ENCODE measurements around the gene DPP7. TPM values are rescaled to one million over a fixed set of nuclear protein-coding genes. Genes with fewer than 3 reads are reported as not detected.

Gene DPP7
- 67.5 to 115 TPM (median 108 TPM) in 5 replicates for total RNA-seq (2022; extraction: Qiagen RNA extraction)

GRCh38 chr9:137114613-137115393 lies at the start of gene DPP7:
Gene DPP7 (minus strand): TSS chr9:137114733. CDS start chr9:137114713, 20 bp downstream.

GRCh38 chr9:137138722-137139467 lies 24.4 kb upstream of the DPP7 start, which contains the start of gene GRIN1:
Gene GRIN1 (plus strand): TSS chr9:137139154. CDS start chr9:137139487, 333 bp downstream.

GRCh38 chr9:137086531-137087408 lies 27.8 kb downstream of the DPP7 start, which contains the start of gene MAN1B1:
Gene MAN1B1 (plus strand): TSS chr9:137086985. CDS start chr9:137087000, 15 bp downstream.

GRCh38 chr9:137077010-137077747 lies 37.4 kb downstream of the DPP7 start, which contains the start of gene UAP1L1:
Gene UAP1L1 (plus strand): TSS chr9:137077517. CDS start chr9:137077533, 16 bp downstream.

GRCh38 chr9:137070201-137070905 lies 44.2 kb downstream of the DPP7 start, which contains the start of gene SAPCD2:
Gene SAPCD2 (minus strand): TSS chr9:137070557. CDS start chr9:137070460, 97 bp downstream.

Other genes starting within 250 kb of the DPP7 start
- 486 to 542 TPM (median 487 TPM) in 5 replicates for gene EDF1, start 248.4 kb downstream of the DPP7 start, total RNA-seq (2022; extraction: Qiagen RNA extraction)
- gene TRAF2, start 228.2 kb downstream of the DPP7 start, total RNA-seq (2022; extraction: Qiagen RNA extraction): 34.2 to 59.3 TPM (median 51.5 TPM) in 5 replicates
- 57.0 to 103 TPM (median 97.7 TPM) in 5 replicates for gene FBXW5, start 170.0 kb downstream of the DPP7 start, total RNA-seq (2022; extraction: Qiagen RNA extraction)
- 0.42 to 1.4 TPM (median 1.0 TPM) in 5 replicates for gene C8G, start 169.5 kb downstream of the DPP7 start, total RNA-seq (2022; extraction: Qiagen RNA extraction)
- 0.48 to 1.6 TPM (median 1.3 TPM) in 5 replicates for gene LCN12, start 162.5 kb downstream of the DPP7 start, total RNA-seq (2022; extraction: Qiagen RNA extraction)
- gene PTGDS, start 137.2 kb downstream of the DPP7 start, total RNA-seq (2022; extraction: Qiagen RNA extraction): 0.28 to 1.4 TPM (median 0.77 TPM) in 5 replicates
- gene LCNL1, start 131.7 kb downstream of the DPP7 start, total RNA-seq (2022; extraction: Qiagen RNA extraction): 0.03 to 0.31 TPM (median 0.18 TPM) in 5 replicates
- 43.1 to 70.9 TPM (median 62.8 TPM) in 5 replicates for gene PAXX, start 122.3 kb downstream of the DPP7 start, total RNA-seq (2022; extraction: Qiagen RNA extraction)
- gene CLIC3, start 118.2 kb downstream of the DPP7 start, total RNA-seq (2022; extraction: Qiagen RNA extraction): 3.3 to 6.7 TPM (median 5.0 TPM) in 5 replicates
- 12.4 to 27.7 TPM (median 24.8 TPM) in 5 replicates for gene ABCA2, start 86.5 kb downstream of the DPP7 start, total RNA-seq (2022; extraction: Qiagen RNA extraction)
- 0.04 to 0.10 TPM (median 0.05 TPM) in 4 of 5 replicates, not detected in the other for gene FUT7, start 82.6 kb downstream of the DPP7 start, total RNA-seq (2022; extraction: Qiagen RNA extraction)
- 34.4 to 84.3 TPM (median 78.9 TPM) in 5 replicates for gene NPDC1, start 68.6 kb downstream of the DPP7 start, total RNA-seq (2022; extraction: Qiagen RNA extraction)
- gene ENTPD2, start 60.7 kb downstream of the DPP7 start, total RNA-seq (2022; extraction: Qiagen RNA extraction): 3.1 to 6.4 TPM (median 5.4 TPM) in 5 replicates
- gene SAPCD2, start 44.2 kb downstream of the DPP7 start, total RNA-seq (2022; extraction: Qiagen RNA extraction): 13.4 to 23.9 TPM (median 21.4 TPM) in 5 replicates
- 8.1 to 15.8 TPM (median 11.1 TPM) in 5 replicates for gene UAP1L1, start 37.2 kb downstream of the DPP7 start, total RNA-seq (2022; extraction: Qiagen RNA extraction)
- 36.8 to 53.3 TPM (median 51.6 TPM) in 5 replicates for gene MAN1B1, start 27.7 kb downstream of the DPP7 start, total RNA-seq (2022; extraction: Qiagen RNA extraction)
- 0.16 to 0.41 TPM (median 0.32 TPM) in 5 replicates for gene GRIN1, start 24.4 kb upstream of the DPP7 start, total RNA-seq (2022; extraction: Qiagen RNA extraction)
- gene LRRC26, start 55.3 kb upstream of the DPP7 start, total RNA-seq (2022; extraction: Qiagen RNA extraction): 0.19 to 1.5 TPM (median 0.77 TPM) in 5 replicates
- not detected in 5 replicates for gene TMEM210, start 57.3 kb upstream of the DPP7 start, total RNA-seq (2022; extraction: Qiagen RNA extraction)
- gene ANAPC2, start 73.8 kb upstream of the DPP7 start, total RNA-seq (2022; extraction: Qiagen RNA extraction): 20.3 to 35.3 TPM (median 31.4 TPM) in 5 replicates
- gene SSNA1, start 73.9 kb upstream of the DPP7 start, total RNA-seq (2022; extraction: Qiagen RNA extraction): 99.1 to 134 TPM (median 125 TPM) in 5 replicates
- gene TPRN, start 86.0 kb upstream of the DPP7 start, total RNA-seq (2022; extraction: Qiagen RNA extraction): 6.4 to 11.2 TPM (median 10.5 TPM) in 5 replicates
- 34.6 to 42.9 TPM (median 39.6 TPM) in 5 replicates for gene TMEM203, start 90.9 kb upstream of the DPP7 start, total RNA-seq (2022; extraction: Qiagen RNA extraction)
- 8.1 to 18.5 TPM (median 15.8 TPM) in 5 replicates for gene NDOR1, start 91.0 kb upstream of the DPP7 start, total RNA-seq (2022; extraction: Qiagen RNA extraction)
- gene RNF208, start 107.5 kb upstream of the DPP7 start, total RNA-seq (2022; extraction: Qiagen RNA extraction): 1.2 to 2.2 TPM (median 2.0 TPM) in 5 replicates
- gene CYSRT1, start 110.4 kb upstream of the DPP7 start, total RNA-seq (2022; extraction: Qiagen RNA extraction): 3.6 to 5.1 TPM (median 4.6 TPM) in 5 replicates
- 0.14 to 0.28 TPM (median 0.21 TPM) in 5 replicates for gene RNF224, start 112.8 kb upstream of the DPP7 start, total RNA-seq (2022; extraction: Qiagen RNA extraction)
- gene SLC34A3, start 116.2 kb upstream of the DPP7 start, total RNA-seq (2022; extraction: Qiagen RNA extraction): 0.05 to 0.11 TPM (median 0.06 TPM) in 5 replicates
- gene TUBB4B, start 126.6 kb upstream of the DPP7 start, total RNA-seq (2022; extraction: Qiagen RNA extraction): 618 to 867 TPM (median 780 TPM) in 5 replicates
- not detected in 5 replicates for gene STPG3, start 136.6 kb upstream of the DPP7 start, total RNA-seq (2022; extraction: Qiagen RNA extraction)
- gene NELFB, start 140.6 kb upstream of the DPP7 start, total RNA-seq (2022; extraction: Qiagen RNA extraction): 41.3 to 57.7 TPM (median 53.2 TPM) in 5 replicates
- gene TOR4A, start 163.0 kb upstream of the DPP7 start, total RNA-seq (2022; extraction: Qiagen RNA extraction): 16.3 to 27.6 TPM (median 24.2 TPM) in 5 replicates
- 1.7 to 3.0 TPM (median 2.9 TPM) in 5 replicates for gene NRARP, start 187.5 kb upstream of the DPP7 start, total RNA-seq (2022; extraction: Qiagen RNA extraction)

All from A549 treated with dexamethasone at 1 μM for 4 hours (cell line).